HG03460 (cell line): Measurements from ENCODE around the gene PAPPA2.

Experiments used
- ATAC-seq: cut with Tn5 transposase; IDR thresholded peaks from one replicate; pipeline ENCODE4 v1.9.1; 2021; ENCODE audit not compliant: unreplicated experiment

Gene PAPPA2

DNA sequence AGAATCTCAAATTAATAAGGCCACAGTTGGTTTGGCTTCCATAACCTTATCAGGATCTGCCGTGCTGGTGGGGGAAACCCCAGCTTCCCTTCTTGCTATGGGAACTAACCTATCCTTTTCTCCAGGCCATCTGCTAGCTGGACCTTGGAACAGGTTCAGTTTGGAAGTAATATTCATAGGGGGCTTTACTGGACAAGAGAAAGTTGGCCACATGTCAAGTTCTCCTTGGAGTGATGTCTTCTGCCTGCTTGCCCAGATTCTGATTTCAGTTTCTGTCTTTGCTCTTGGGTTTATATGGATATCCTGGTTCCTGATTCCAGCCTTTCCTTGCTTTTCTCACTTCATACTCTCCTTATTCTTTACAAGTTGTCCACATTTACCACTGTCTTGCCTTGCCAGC is 421.9 kb downstream of the PAPPA2 start:
- no peak for ATAC-seq

DNA sequence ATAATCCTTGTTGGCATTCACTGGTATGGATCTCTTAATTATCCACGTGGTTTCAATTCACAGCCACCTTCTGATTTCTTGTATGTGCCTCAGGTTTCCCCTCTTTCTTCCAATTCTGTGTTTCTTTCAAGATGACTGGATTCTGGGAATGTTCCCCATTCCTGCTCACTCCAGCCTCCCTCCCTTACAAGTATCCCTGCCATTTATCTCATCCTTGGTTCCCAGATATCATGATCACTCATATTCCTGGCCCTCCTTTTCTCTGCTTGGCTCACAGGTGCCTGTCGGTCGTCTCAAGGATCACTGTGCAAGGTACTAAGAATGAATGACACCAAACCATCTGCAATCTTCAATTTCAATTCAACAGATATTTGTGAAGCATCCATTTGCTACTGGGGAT is 422.4 kb downstream of the PAPPA2 start:
- ATAC-seq, result no peak

DNA sequence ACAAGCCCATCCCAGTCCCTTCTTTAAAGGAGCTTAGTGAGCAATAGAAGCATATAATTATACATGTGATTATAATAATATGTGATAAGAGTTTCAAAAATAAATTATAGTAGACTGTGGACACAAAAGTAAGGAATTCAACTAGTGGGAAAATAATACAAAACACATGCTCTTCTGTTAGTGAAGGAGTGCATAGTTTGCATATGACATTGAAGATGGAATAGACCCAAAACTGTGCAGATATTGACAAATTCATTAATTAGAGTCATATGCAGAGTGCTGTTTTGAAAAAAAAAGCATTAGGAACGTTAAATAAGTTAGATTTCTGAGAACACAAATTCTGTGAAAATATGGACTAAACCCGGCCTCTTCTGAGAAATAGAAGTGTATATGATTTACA is 422.8 kb downstream of the PAPPA2 start:
- ATAC-seq, result no peak

DNA sequence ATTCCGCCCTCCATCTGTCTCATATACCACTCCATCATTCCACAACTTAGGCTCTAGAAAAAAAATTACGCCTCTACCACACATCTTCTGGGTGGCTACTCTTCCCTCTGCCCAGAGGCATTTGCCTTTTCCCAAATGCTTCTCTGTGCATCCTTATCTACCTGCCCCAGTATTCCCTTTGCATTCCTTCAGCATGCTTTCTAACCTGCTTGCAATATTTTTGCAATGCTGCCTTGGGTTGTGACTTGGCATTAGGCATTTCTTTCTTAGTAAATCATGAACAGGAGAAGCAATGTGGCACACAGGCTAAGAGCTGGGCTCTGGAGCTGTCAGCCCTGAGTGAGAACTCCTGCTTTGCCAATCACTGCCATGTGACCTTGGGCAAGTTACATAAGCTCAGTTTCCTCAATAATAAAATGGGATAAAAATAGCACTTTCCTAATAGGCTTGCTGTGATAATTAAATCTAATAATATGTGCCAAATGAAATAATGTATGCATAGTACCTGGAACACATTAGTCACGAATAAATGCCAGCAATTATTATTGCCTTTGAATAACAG is 425.6 kb downstream of the PAPPA2 start:
- no peak for ATAC-seq

DNA sequence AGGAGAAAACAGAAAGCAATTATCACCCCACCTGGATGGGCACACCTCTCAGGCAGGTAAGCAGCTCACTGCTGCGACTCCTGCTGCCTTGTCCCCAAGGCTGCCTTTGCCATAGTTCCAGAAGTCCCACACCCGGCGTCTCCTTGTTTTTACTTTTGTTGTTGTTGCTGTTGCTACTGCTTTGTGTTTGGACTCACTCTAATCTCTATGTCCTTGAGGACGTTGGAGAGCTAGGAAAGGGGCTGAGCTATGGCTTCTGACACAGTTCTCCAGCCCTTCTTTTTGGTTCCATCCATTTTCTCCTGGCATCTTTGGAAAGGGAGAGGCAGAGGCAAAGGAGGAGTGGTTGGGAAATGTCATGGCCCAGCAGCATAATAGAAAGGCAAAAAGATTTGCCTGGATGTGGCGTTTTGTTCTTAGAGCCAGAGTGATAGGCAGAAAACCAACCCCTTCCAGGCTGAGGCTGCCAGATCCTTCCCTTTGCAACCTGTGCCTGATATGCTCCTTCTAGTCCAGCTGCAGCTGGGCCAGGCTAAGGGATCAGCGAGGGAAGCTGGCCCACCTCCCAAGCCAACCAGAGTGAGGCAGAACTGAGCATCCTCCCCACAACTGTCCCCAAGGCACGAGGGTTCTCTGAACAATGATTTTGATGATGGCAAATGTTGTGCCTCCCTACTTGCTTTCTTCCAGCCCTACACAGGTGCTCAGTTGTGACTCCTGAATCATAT is 430.8 kb downstream of the PAPPA2 start:
- no peak for ATAC-seq

DNA sequence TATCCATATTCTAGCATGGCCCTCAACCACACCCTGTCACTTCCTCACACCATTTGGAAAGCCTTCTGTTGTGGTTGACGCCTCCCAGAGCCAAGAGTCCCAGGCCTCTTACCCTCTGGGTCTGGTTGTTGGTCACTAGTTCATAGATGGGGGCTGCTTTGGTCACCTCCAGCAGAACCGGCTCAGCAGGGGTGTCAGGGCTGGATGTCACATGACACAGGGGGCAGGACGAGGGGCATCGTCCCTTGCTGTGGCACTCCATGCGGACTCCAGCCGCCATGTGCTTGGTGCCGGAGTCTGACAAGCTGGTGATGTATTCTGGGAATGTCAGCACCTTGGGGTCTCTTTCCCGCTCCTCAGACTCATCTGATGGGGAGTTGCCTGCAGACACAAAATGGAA is 431.5 kb downstream of the PAPPA2 start:
- no peak for ATAC-seq
